Caco-2 (cell line): ENCODE results near the gene KIAA0232. TPM values are rescaled to one million over a fixed set of nuclear protein-coding genes. Genes with fewer than 3 reads are reported as not detected.

Source experiments
- BruUV-seq: library from RNA; stranded (reverse); fragments of 400-500 nt; replicated peaks from 2 replicates; lab custom pipeline; 2021; lab: Mats Ljungman, UMichigan
- CTCF ChIA-PET: fragments of 300-600 bp; sonication (Branson Sonifier 250); formaldehyde crosslinking; loops from one replicate; lab custom pipeline; 2022; ENCODE audit warnings: antibody characterized with exemption; lab: Charles Lee
- POLR2A ChIA-PET: fragments of 300-600 bp; sonication (Branson Sonifier 250); formaldehyde crosslinking; loops from one replicate; lab custom pipeline; 2022; ENCODE audit warnings: antibody characterized with exemption; lab: Charles Lee
- DNase-seq, 2 experiments: peaks; one replicate each; pipeline versions ENCODE4 v3.0.0 to v3.0.0-alpha.2; 2020 to 2022
- H3K27me3 ChIP-seq: replicated peaks from 2 replicates; pipeline ENCODE4 v1.6.0; 2011; ENCODE audit warnings: low read length; ENCODE audit not compliant: control insufficient read depth, insufficient read depth
- H3K36me3 ChIP-seq: 2 replicates; pipeline ENCODE4 v1.5.1; 2011; ENCODE audit warnings: low read length; ENCODE audit not compliant: control insufficient read depth, insufficient read depth
- H3K4me1 ChIP-seq: fragments of 250-450 bp; sonication (Bioruptor Pico); 2 replicates; pipeline ENCODE4 v1.5.1; 2020; ENCODE audit warnings: mild to moderate bottlenecking
- H3K4me3 ChIP-seq: 2 replicates; pipeline ENCODE4 v1.5.1; 2011; ENCODE audit warnings: low read depth, mild to moderate bottlenecking, control low read depth, low read length
- H3K9me3 ChIP-seq: fragments of 250-450 bp; sonication (Bioruptor Pico); 2 replicates; pipeline ENCODE4 v1.5.1; 2020; ENCODE audit warnings: mild to moderate bottlenecking, moderate library complexity
- H3K27ac Mint-ChIP-seq: one replicate; pipeline ENCODE4 v1.8.0; 2022; ENCODE audit warnings: mixed read lengths; ENCODE audit not compliant: unreplicated experiment
- H3K27me3 Mint-ChIP-seq: one replicate; pipeline ENCODE4 v1.8.0; 2022; ENCODE audit warnings: mixed read lengths; ENCODE audit not compliant: insufficient read depth, unreplicated experiment
- H3K36me3 Mint-ChIP-seq: one replicate; pipeline ENCODE4 v1.8.0; 2022; ENCODE audit warnings: mild to moderate bottlenecking, mixed read lengths; ENCODE audit not compliant: insufficient read depth, unreplicated experiment
- H3K4me1 Mint-ChIP-seq: one replicate; pipeline ENCODE4 v1.8.0; 2022; ENCODE audit warnings: low read depth, mixed read lengths; ENCODE audit not compliant: unreplicated experiment
- H3K4me3 Mint-ChIP-seq: one replicate; pipeline ENCODE4 v1.8.0; 2022; ENCODE audit warnings: mild to moderate bottlenecking, moderate library complexity, mixed read lengths; ENCODE audit not compliant: unreplicated experiment
- H3K9me3 Mint-ChIP-seq: one replicate; pipeline ENCODE4 v1.8.0; 2022; ENCODE audit warnings: mixed read lengths; ENCODE audit not compliant: unreplicated experiment
- intact Hi-C: fragments of 100-400 bp; cut with micrococcal nuclease; formaldehyde crosslinking; loops from one replicate; pipeline ENCODE4 v1.10.0; 2022; ENCODE audit not compliant: unreplicated experiment
- total RNA-seq: library from RNA; stranded (reverse); gene quantifications from 2 replicates; pipeline ENCODE4 v1.2.3, GENCODE V29; 2022
- TF ChIP-seq, protein P1 (sequence below), 2 experiments: fragments of 200-600 bp in 1 of 2; IDR thresholded peaks; 1 replicate in 1 of 2; 2 replicates in 1 of 2; pipeline versions ENCODE4 v1.5.1 to v1.8.0; 2011 to 2022; ENCODE audit warnings: antibody characterized with exemption in 1 of 2, control low read depth in 1 of 2, inconsistent platforms in 1 of 2, low read depth in 1 of 2, low read length in 1 of 2, mild to moderate bottlenecking in 1 of 2, moderate library complexity in 1 of 2; ENCODE audit not compliant: insufficient read depth in 1 of 2, severe bottlenecking in 1 of 2, unreplicated experiment in 1 of 2

KIAA0232 gene
- total RNA-seq, 1 experiment from 2014 or later: 19.7 TPM

- H3K27me3 ChIP-seq: no peaks in the 10 kb centered on the region
- no peak for DNase-seq
- no peaks in the 10 kb centered on the region for H3K4me1 ChIP-seq
- POLR2A ChIA-PET: no interaction called here
- peaks cover 7% of the 10 kb centered on the region for H3K4me1 Mint-ChIP-seq
- peaks cover 4% of the 10 kb centered on the region for H3K27me3 Mint-ChIP-seq
- H3K4me3 ChIP-seq: no peak overlapping the region
- CTCF ChIA-PET: no interaction called here
- H3K27ac Mint-ChIP-seq: no peak overlapping the region
- no peaks in the 10 kb centered on the region for H3K9me3 ChIP-seq
- no peaks in the 10 kb centered on the region for H3K36me3 ChIP-seq
- H3K4me3 Mint-ChIP-seq: no peak overlapping the region
- no peaks in the 10 kb centered on the region for H3K9me3 Mint-ChIP-seq
- BruUV-seq: no TSS peak
- TF ChIP-seq, protein P1, sequence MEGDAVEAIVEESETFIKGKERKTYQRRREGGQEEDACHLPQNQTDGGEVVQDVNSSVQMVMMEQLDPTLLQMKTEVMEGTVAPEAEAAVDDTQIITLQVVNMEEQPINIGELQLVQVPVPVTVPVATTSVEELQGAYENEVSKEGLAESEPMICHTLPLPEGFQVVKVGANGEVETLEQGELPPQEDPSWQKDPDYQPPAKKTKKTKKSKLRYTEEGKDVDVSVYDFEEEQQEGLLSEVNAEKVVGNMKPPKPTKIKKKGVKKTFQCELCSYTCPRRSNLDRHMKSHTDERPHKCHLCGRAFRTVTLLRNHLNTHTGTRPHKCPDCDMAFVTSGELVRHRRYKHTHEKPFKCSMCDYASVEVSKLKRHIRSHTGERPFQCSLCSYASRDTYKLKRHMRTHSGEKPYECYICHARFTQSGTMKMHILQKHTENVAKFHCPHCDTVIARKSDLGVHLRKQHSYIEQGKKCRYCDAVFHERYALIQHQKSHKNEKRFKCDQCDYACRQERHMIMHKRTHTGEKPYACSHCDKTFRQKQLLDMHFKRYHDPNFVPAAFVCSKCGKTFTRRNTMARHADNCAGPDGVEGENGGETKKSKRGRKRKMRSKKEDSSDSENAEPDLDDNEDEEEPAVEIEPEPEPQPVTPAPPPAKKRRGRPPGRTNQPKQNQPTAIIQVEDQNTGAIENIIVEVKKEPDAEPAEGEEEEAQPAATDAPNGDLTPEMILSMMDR (IDR thresholded peaks at IDR 0.05; ENCODE audit: insufficient read depth in 1 of 2, low read depth in 1 of 2, low read length in 1 of 2, severe bottlenecking in 1 of 2, unreplicated experiment in 1 of 2): no peak
- intact Hi-C loops: no loop called here
- H3K36me3 Mint-ChIP-seq: no peaks in the 10 kb centered on the region
These were observed 4.1 kb upstream of the KIAA0232 start for GRCh38 chr4:6778435-6778834.

DNA sequence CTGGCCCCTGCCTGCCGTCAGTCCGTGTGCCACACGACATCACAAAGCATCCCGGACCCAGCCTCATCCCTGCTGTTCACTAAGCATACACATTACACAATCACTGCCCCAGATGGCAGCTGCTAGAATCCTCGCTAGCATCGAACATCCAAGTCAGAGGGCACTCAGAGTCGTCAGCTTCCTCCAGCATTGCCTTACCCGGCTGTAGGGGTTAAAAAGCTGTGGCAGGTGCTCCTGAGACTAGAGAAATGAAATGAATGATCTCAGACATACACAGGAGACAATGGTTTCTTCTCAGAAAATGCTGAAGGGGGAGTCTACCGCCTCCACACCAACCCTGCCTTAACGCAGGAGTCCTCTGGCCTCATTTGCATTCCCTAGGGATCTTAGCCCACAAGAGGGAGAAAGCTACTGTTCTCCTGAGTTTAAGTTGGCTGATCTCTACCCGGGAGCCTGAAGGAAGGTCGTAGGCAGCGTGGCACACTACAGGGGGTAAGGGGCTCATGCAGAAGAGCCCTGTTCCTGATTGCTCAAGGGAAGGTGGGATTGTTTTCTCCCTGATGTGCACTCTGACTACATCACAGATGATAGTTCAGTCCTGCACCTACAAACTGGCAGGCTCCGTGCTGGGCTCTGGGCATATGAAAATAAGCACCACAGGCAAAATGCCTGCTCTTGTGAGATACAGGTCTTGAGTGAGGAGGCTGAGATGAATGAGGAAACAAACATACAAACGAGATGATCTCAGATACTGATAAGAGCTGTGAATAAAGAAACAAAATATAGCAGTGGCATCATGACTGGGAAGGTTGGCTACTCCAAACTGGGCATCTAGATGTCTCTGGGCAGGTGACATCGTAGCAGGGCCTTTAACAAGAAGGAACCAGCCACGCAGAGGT lies 2.6 kb upstream of the KIAA0232 start:
- Mint-ChIP-seq H3K36me3 (no peaks in the 10 kb centered on the region), H3K9me3 (no peaks in the 10 kb centered on the region), H3K27ac (no peak overlapping the region), H3K4me1 (peaks cover 7% of the 10 kb centered on the region), H3K27me3 (no peaks in the 10 kb centered on the region), H3K4me3 (no peak overlapping the region)
- Histone ChIP-seq H3K27me3 (no peaks in the 10 kb centered on the region), H3K9me3 (no peaks in the 10 kb centered on the region), H3K4me3 (no peak overlapping the region), H3K36me3 (no peaks in the 10 kb centered on the region), H3K4me1 (no peaks in the 10 kb centered on the region)
- POLR2A ChIA-PET: no interaction called here
- DNase-seq: peak in 1 of 2 experiments; percentile 22
- CTCF ChIA-PET: interaction anchor here (0.6 kb wide), 1 partner anchor 61 kb away, joined by 4 read pairs; no protein-coding TSS in a partner anchor
- TF ChIP-seq, protein P1 (IDR thresholded peaks at IDR 0.05; ENCODE audit: insufficient read depth in 1 of 2, low read depth in 1 of 2, low read length in 1 of 2, severe bottlenecking in 1 of 2, unreplicated experiment in 1 of 2): peak in 1 of 2 experiments; percentile 19
- intact Hi-C loops: loop anchor here (5.0 kb wide), 1 partner anchor 58 kb away; no protein-coding TSS in a partner anchor
- no TSS peak for BruUV-seq

DNA sequence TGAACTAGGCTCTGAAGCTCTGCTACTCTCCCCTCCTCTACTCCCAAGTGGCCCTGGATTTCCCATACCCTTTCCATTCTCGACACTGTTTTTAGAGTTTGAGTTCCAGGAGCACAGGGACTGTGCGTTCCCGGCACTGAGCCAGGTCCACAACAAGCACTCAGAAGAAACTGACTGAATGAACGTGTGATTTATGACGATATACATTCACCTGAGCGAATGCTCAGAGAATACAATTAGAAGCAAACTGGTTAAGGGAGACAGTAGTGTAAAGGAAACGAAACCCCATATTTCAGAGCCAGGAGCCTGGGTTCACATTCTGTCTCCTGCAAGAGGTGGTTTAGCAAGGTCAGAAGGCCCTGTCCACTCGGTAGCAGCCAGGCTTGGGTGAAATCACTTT lies 1.4 kb upstream of the KIAA0232 start:
- Mint-ChIP-seq H3K9me3 (no peaks in the 10 kb centered on the region), H3K27ac (peak overlapping the region; percentile 24), H3K36me3 (no peaks in the 10 kb centered on the region), H3K4me1 (peaks cover 15% of the 10 kb centered on the region), H3K27me3 (no peaks in the 10 kb centered on the region), H3K4me3 (peak overlapping the region; percentile 75)
- DNase-seq: no peak
- intact Hi-C loops: loop anchor here (5.0 kb wide), 1 partner anchor 59 kb away; no protein-coding TSS in a partner anchor
- Histone ChIP-seq H3K4me1 (no peaks in the 10 kb centered on the region), H3K27me3 (no peaks in the 10 kb centered on the region), H3K36me3 (no peaks in the 10 kb centered on the region), H3K4me3 (no peak overlapping the region), H3K9me3 (no peaks in the 10 kb centered on the region)
- no TSS peak for BruUV-seq
- TF ChIP-seq, protein P1 (IDR thresholded peaks at IDR 0.05; ENCODE audit: insufficient read depth in 1 of 2, low read depth in 1 of 2, low read length in 1 of 2, severe bottlenecking in 1 of 2, unreplicated experiment in 1 of 2): no peak
- POLR2A ChIA-PET: no interaction called here
- CTCF ChIA-PET: interaction anchor here (0.6 kb wide), 1 partner anchor 59 kb away, joined by 4 read pairs; no protein-coding TSS in a partner anchor
